Measurements from ENCODE around the gene LRRC1. TPM values are rescaled to one million over a fixed set of nuclear protein-coding genes. Genes with fewer than 3 reads are reported as not detected.

Gene LRRC1
- total and polyA plus RNA-seq, 10 of the 15 experiments (the other 5 are each of a cell fraction or from before 2014, with no cell fraction given), result 0.35 to 9.3 (median 0.63) TPM

GRCh38 chr6:53765270-53765669, 29.5 kb upstream of the LRRC1 start:
- DNase-seq (ENCODE audit: low read depth, low spot score) (no peak), FAIRE-seq (no peak), ATAC-seq (no peak)
- no TSS peak for BruUV-seq (replicated peaks)
- H3K79me2 ChIP-seq (ENCODE audit: control insufficient read depth, insufficient read depth, low read length), result no peaks in the 10 kb centered on the region
- H3K36me3 ChIP-seq (ENCODE audit: control insufficient read depth in 2 of 2, insufficient read depth in 2 of 2, low read length in 1 of 2), result no peaks in the 10 kb centered on the region
- H3K4me3 ChIP-seq, result no peak overlapping the region
- CTCF ChIA-PET, result no interaction called here
- no peak overlapping the region for H3K4me2 ChIP-seq (ENCODE audit: control insufficient read depth, insufficient read depth)
- TF ChIP-seq, protein P1, sequence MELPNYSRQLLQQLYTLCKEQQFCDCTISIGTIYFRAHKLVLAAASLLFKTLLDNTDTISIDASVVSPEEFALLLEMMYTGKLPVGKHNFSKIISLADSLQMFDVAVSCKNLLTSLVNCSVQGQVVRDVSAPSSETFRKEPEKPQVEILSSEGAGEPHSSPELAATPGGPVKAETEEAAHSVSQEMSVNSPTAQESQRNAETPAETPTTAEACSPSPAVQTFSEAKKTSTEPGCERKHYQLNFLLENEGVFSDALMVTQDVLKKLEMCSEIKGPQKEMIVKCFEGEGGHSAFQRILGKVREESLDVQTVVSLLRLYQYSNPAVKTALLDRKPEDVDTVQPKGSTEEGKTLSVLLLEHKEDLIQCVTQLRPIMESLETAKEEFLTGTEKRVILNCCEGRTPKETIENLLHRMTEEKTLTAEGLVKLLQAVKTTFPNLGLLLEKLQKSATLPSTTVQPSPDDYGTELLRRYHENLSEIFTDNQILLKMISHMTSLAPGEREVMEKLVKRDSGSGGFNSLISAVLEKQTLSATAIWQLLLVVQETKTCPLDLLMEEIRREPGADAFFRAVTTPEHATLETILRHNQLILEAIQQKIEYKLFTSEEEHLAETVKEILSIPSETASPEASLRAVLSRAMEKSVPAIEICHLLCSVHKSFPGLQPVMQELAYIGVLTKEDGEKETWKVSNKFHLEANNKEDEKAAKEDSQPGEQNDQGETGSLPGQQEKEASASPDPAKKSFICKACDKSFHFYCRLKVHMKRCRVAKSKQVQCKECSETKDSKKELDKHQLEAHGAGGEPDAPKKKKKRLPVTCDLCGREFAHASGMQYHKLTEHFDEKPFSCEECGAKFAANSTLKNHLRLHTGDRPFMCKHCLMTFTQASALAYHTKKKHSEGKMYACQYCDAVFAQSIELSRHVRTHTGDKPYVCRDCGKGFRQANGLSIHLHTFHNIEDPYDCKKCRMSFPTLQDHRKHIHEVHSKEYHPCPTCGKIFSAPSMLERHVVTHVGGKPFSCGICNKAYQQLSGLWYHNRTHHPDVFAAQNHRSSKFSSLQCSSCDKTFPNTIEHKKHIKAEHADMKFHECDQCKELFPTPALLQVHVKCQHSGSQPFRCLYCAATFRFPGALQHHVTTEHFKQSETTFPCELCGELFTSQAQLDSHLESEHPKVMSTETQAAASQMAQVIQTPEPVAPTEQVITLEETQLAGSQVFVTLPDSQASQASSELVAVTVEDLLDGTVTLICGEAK (IDR thresholded peaks at IDR 0.05; ENCODE audit: borderline replicate concordance), result no peak
- TF ChIP-seq, protein P2, sequence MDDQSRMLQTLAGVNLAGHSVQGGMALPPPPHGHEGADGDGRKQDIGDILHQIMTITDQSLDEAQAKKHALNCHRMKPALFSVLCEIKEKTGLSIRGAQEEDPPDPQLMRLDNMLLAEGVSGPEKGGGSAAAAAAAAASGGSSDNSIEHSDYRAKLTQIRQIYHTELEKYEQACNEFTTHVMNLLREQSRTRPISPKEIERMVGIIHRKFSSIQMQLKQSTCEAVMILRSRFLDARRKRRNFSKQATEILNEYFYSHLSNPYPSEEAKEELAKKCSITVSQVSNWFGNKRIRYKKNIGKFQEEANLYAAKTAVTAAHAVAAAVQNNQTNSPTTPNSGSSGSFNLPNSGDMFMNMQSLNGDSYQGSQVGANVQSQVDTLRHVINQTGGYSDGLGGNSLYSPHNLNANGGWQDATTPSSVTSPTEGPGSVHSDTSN (IDR thresholded peaks at IDR 0.05; ENCODE audit: insufficient replicate concordance, low read depth, low read length), result no peak
- no peak for TF ChIP-seq KAT2A (conservative IDR thresholded peaks at IDR 0.05; ENCODE audit: control insufficient read depth, low read depth, low read length)
- WGBS (ENCODE audit: insufficient coverage, insufficient replicate concordance, low lambda C conversion rate, missing lambda C conversion rate), result 66% methylated on average over 3 of the region's 3 CpGs
- H2AFZ ChIP-seq (ENCODE audit: control insufficient read depth, low read depth, low read length), result no peak overlapping the region
- intact Hi-C loops (cut with micrococcal nuclease; ENCODE audit: unreplicated experiment), result no loop called here
- POLR2A ChIA-PET, result no interaction called here
- H3K27me3 ChIP-seq (replicated peaks in 1 of 2; ENCODE audit: control insufficient read depth in 2 of 2, insufficient read depth in 2 of 2, low read length in 1 of 2), result no peaks in the 10 kb centered on the region
- SMC1A ChIA-PET (ENCODE audit: uncharacterized antibody, unreplicated experiment), result no interaction called here
- no peaks in the 10 kb centered on the region for H3K4me1 ChIP-seq (ENCODE audit: control insufficient read depth, insufficient read depth, low read length)
- no peak overlapping the region for H3K27ac ChIP-seq (ENCODE audit: control insufficient read depth, insufficient read depth)
- in situ Hi-C loops (cut with MboI), result no loop called here
- no peaks in the 10 kb centered on the region for H3K9me3 ChIP-seq (replicated peaks; ENCODE audit: control insufficient read depth, insufficient read depth, low read length)
- RAD21 ChIA-PET (ENCODE audit: unreplicated experiment), result no interaction called here
- H4K20me1 ChIP-seq (ENCODE audit: control insufficient read depth, insufficient read depth), result no peaks in the 10 kb centered on the region; the same call in 1 of the 2 replicates
- H3K9ac ChIP-seq (ENCODE audit: control insufficient read depth, insufficient read depth, low read length), result no peak overlapping the region

Measured in GM12878 (cell line).